Pericardium fibroblast (primary cell): ENCODE data around the gene GLA. TPM values are rescaled to one million over a fixed set of nuclear protein-coding genes. Genes with fewer than 3 reads are reported as not detected.

Experiments used
- total RNA-seq: library from RNA; depleted of rRNA; stranded (reverse); fragments of >200 nt; gene quantifications from 2 replicates; pipeline ENCODE4 v1.2.3, GENCODE V29; 2015

The GLA gene
- total RNA-seq = 10.9 and 18.1 TPM in 2 replicates

GRCh38 chrX:101407748-101408531 is at the start of gene GLA, which contains the start of gene HNRNPH2:
TSS of gene GLA (minus strand) at chrX:101407925. CDS start at chrX:101407903, 22 bp downstream.
TSS of gene HNRNPH2 (plus strand) at chrX:101408222. CDS start at chrX:101411989, 3,767 bp downstream.

DNA sequence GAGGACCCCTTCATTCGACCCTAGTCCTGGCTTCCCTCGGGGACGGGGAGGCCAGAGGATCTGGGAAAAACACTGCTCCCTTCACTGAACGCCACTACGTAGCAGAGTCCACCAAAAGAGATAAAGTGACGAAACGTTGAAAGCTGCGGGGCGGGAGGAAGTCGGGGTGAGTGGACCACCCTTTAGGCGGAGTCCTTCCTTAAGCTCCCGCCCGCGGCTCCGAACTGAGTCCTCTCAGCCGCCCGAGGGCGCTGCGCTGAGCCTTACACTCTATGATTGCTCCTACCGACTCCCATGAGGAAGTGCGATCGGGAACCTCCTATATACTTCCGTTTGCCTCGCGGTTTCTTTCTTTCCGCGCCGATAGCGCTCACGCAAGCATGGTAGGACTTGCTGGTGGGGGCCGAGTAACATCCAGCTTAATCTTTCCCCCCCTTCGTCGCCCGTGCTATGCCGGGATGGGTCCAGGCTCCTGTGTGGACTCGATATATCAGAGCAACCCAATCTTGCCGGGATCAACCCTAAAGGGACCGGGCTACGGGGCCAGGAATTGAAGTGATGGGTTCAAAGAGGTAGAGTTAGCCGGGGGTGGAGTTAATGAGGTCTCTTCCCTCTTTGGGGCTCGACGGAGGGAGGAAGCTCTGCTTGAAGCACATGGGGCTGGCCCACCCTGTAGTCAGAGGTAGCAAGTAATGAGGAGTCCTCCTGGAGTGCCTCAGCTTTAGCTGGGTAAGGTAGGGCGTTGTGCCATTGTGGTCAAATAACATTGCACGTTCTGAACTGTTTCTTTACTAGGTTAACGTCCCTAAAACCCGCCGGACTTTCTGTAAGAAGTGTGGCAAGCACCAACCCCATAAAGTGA is 16.8 kb downstream of the GLA start, which contains the start of gene RPL36A:
TSS of gene RPL36A (plus strand) at position 348 of the 862 bp plus-strand sequence. CDS start at position 381, 33 bp downstream.

GRCh38 chrX:101385795-101386541 is 21.8 kb downstream of the GLA start, which contains the start of gene BTK:
TSS of gene BTK (minus strand) at chrX:101386191. CDS start at chrX:101375284, 10,907 bp downstream.

DNA sequence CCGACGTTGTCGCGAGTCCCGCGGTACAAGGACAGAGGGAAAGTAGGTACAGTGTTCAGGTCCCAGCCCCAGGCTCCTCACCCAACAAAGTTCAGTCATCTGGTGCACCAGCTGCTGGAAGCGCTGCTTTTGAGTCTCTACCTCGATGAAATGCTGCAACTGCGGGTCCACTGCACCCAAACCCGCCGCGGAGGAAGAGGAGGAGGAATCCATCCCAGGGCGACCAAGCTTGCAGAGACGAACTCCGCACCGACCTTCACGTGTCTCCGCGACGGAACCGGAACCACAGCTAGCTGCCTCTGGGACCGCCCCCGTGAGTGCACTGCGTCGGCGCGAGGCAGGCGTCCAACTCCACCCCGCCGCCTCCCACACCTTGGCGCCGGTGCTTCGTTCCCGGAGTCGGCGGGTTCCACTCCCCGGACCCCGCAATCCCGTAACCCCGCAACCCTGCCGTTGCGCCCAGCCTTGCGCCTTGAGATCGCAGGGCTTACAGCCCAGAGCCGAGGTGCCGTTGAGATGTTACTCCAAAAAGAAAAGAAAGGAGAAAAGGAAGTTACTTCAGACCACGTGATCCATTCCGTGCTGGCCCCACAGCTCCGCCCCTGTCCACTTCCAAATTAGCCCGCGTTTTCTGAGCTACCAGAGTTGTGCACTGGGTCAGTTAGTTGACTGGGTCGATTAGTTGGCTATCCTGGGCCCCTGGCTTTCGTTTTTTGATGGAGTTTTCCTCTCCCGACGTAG is 59.1 kb downstream of the GLA start, which contains the start of gene TIMM8A:
TSS of gene TIMM8A (minus strand) at position 291 of the 741 bp plus-strand sequence. CDS start at position 213, 78 bp downstream.

Other genes with a start within 250 kb of the GLA start
- 0.35 and 0.94 TPM in 2 replicates for gene DRP2, start 188.1 kb downstream of the GLA start, total RNA-seq
- gene TAF7L, start 116.6 kb downstream of the GLA start, total RNA-seq = not detected in 2 replicates
- 2.6 and 4.3 TPM in 2 replicates for gene TIMM8A, start 59.2 kb downstream of the GLA start, total RNA-seq
- gene BTK, start 21.7 kb downstream of the GLA start, total RNA-seq = 0.17 TPM in 1 of 2 replicates, not detected in the other
- gene RPL36A, start 16.9 kb downstream of the GLA start, total RNA-seq = 335 and 700 TPM in 2 replicates
- gene HNRNPH2, start 297 bp upstream of the GLA start, total RNA-seq = 39.7 and 45.3 TPM in 2 replicates
- gene ARMCX4, start 77.5 kb upstream of the GLA start, total RNA-seq = 0.70 and 1.4 TPM in 2 replicates
- 24.7 and 34.0 TPM in 2 replicates for gene ARMCX1, start 142.6 kb upstream of the GLA start, total RNA-seq
- gene ARMCX6, start 210.1 kb upstream of the GLA start, total RNA-seq = 24.2 and 24.9 TPM in 2 replicates
- gene ARMCX3, start 215.2 kb upstream of the GLA start, total RNA-seq = 43.6 and 52.9 TPM in 2 replicates